GM12878 (cell line): Measurements from ENCODE around the gene PSTPIP2. TPM values are rescaled to one million over a fixed set of nuclear protein-coding genes. Genes with fewer than 3 reads are reported as not detected.
A peak's percentile ranks its signal among the peaks of the same experiment; 100 is the strongest.

Source experiments
- ATAC-seq: fragments of 200-7000 bp; cut with Tn5 transposase; 3 replicates; pipeline ENCODE4 v1.9.1; 2020; ENCODE audit warnings: mild to moderate bottlenecking, moderate library complexity
- BruUV-seq: library from RNA; stranded (reverse); fragments of 400-500 nt; replicated peaks from 2 replicates; lab custom pipeline; 2021; lab: Mats Ljungman, UMichigan
- CTCF ChIA-PET: fragments of 300-600 bp; sonication (Branson Sonifier 250); formaldehyde crosslinking; extraction: SDS; loops from one replicate; lab custom pipeline; 2021; ENCODE audit warnings: inconsistent platforms; lab: Yijun Ruan, JAX
- POLR2A ChIA-PET: fragments of 350-600 bp; formaldehyde crosslinking; extraction: SDS; loops from one replicate; lab custom pipeline; 2021; ENCODE audit warnings: inconsistent platforms; lab: Charles Lee
- RAD21 ChIA-PET: fragments of 300-600 bp; sonication (Branson Sonifier 250); formaldehyde crosslinking; loops from one replicate; lab custom pipeline; 2023; ENCODE audit warnings: antibody characterized with exemption; ENCODE audit not compliant: unreplicated experiment; lab: Charles Lee
- SMC1A ChIA-PET: fragments of 300-600 bp; sonication (Branson Sonifier 250); formaldehyde crosslinking; loops from one replicate; lab custom pipeline; 2023; ENCODE audit not compliant: unreplicated experiment, uncharacterized antibody; lab: Charles Lee
- DNase-seq: peaks from one replicate; pipeline ENCODE4 v3.0.0-alpha.2; 2011; ENCODE audit warnings: low read depth, low spot score
- FAIRE-seq: peaks from 3 replicates; lab custom pipeline; 2011; peaks lifted over from hg19 to GRCh38; lab: Jason Lieb, UNC
- H2AFZ ChIP-seq: 2 replicates; pipeline ENCODE4 v1.6.0; 2011; ENCODE audit warnings: low read depth, low read length, control low read depth; ENCODE audit not compliant: control insufficient read depth
- H3K27ac ChIP-seq: 2 replicates; pipeline ENCODE4 v1.5.1; 2011; ENCODE audit warnings: control low read depth; ENCODE audit not compliant: control insufficient read depth, insufficient read depth
- H3K27me3 ChIP-seq, 2 experiments: replicated peaks in 1 of 2; 2 replicates each; pipeline versions ENCODE4 v1.6.0 to v1.6.1; 2011; ENCODE audit warnings: low read length in 1 of 2; ENCODE audit not compliant: control insufficient read depth in 2 of 2, insufficient read depth in 2 of 2
- H3K36me3 ChIP-seq, 2 experiments: 2 replicates each; pipeline ENCODE4 v1.5.1; 2011; ENCODE audit warnings: low read length in 1 of 2; ENCODE audit not compliant: control insufficient read depth in 2 of 2, insufficient read depth in 2 of 2
- H3K4me1 ChIP-seq: 2 replicates; pipeline ENCODE4 v1.6.1; 2011; ENCODE audit warnings: mild to moderate bottlenecking, low read length, moderate library complexity, mixed read lengths; ENCODE audit not compliant: control insufficient read depth, insufficient read depth
- H3K4me2 ChIP-seq: 2 replicates; pipeline ENCODE4 v1.6.0; 2011; ENCODE audit warnings: control low read depth; ENCODE audit not compliant: control insufficient read depth, insufficient read depth
- H3K4me3 ChIP-seq: fragments of 200-600 bp; sonication (generic); 2 replicates; pipeline ENCODE4 v1.5.1; 2016
- H3K79me2 ChIP-seq: 2 replicates; pipeline ENCODE4 v1.6.0; 2011; ENCODE audit warnings: low read length; ENCODE audit not compliant: control insufficient read depth, insufficient read depth
- H3K9ac ChIP-seq: 2 replicates; pipeline ENCODE4 v1.8.0; 2011; ENCODE audit warnings: low read length, control low read depth, mixed read lengths; ENCODE audit not compliant: control insufficient read depth, insufficient read depth
- H3K9me3 ChIP-seq: replicated peaks from 3 replicates; pipeline ENCODE4 v1.5.1; 2011; ENCODE audit warnings: mild to moderate bottlenecking, low read length; ENCODE audit not compliant: control insufficient read depth, insufficient read depth
- H4K20me1 ChIP-seq: 2 replicates; pipeline ENCODE4 v1.6.0; 2011; ENCODE audit not compliant: control insufficient read depth, insufficient read depth
- CEBPB ChIP-seq, 2 experiments: fragments of 150-350 bp in 1 of 2; IDR thresholded peaks; 2 replicates each; pipeline ENCODE4 v1.6.1; 2012 to 2014; ENCODE audit warnings: low read depth in 2 of 2, low read length in 2 of 2, borderline replicate concordance in 1 of 2, inconsistent platforms in 1 of 2
- CHD4 ChIP-seq: fragments of 200-600 bp; sonication (generic); IDR thresholded peaks from 2 replicates; pipeline ENCODE4 v1.6.1; 2016; ENCODE audit warnings: mild to moderate bottlenecking
- EZH2 ChIP-seq: IDR thresholded peaks from 2 replicates; pipeline ENCODE4 v1.6.1; 2012; ENCODE audit warnings: low read depth, mild to moderate bottlenecking, control low read depth, inconsistent platforms, low read length, borderline replicate concordance; ENCODE audit not compliant: control insufficient read depth
- FOXK2 ChIP-seq: fragments of 450-650 bp; IDR thresholded peaks from 2 replicates; pipeline ENCODE4 v1.6.1; 2017; ENCODE audit warnings: mild to moderate bottlenecking, moderate library complexity
- HDAC2 ChIP-seq: fragments of 200-600 bp; sonication (generic); IDR thresholded peaks from 2 replicates; pipeline ENCODE4 v1.6.1; 2017
- HDGF ChIP-seq: fragments of 450-650 bp; IDR thresholded peaks from 2 replicates; pipeline ENCODE4 v1.6.1; 2016; ENCODE audit warnings: antibody characterized with exemption
- IKZF2 ChIP-seq, 2 experiments: fragments of 450-650 bp; IDR thresholded peaks; 2 replicates each; pipeline ENCODE4 v1.6.1; 2017; ENCODE audit warnings: mild to moderate bottlenecking in 2 of 2, moderate library complexity in 2 of 2
- IRF3 ChIP-seq: fragments of 450-650 bp; IDR thresholded peaks from 2 replicates; pipeline ENCODE4 v1.6.1; 2014; ENCODE audit warnings: mild to moderate bottlenecking
- POLR2AphosphoS5 ChIP-seq: IDR thresholded peaks from 2 replicates; pipeline ENCODE4 v1.6.1; 2011; ENCODE audit warnings: mild to moderate bottlenecking, low read length, inconsistent platforms
- POU2F2 ChIP-seq: IDR thresholded peaks from 3 replicates; pipeline ENCODE4 v1.6.1; 2011; ENCODE audit warnings: low read depth, mild to moderate bottlenecking, low read length, borderline replicate concordance
- RAD21 ChIP-seq: IDR thresholded peaks from 2 replicates; pipeline ENCODE4 v1.6.1; 2011; ENCODE audit warnings: mild to moderate bottlenecking, low read depth, low read length, moderate library complexity; ENCODE audit not compliant: insufficient read depth
- RFX5 ChIP-seq: IDR thresholded peaks from 2 replicates; pipeline ENCODE4 v1.6.1; 2011; ENCODE audit warnings: low read depth, low read length, improper control_type of control experiment
- SMC3 ChIP-seq: IDR thresholded peaks from 2 replicates; pipeline ENCODE4 v1.6.1; 2011; ENCODE audit warnings: low read length, improper control_type of control experiment, borderline replicate concordance
- USF1 ChIP-seq: IDR thresholded peaks from 2 replicates; pipeline ENCODE4 v1.6.1; 2011; ENCODE audit warnings: borderline replicate concordance, low read depth, mild to moderate bottlenecking, moderate library complexity, mixed read lengths, low read length; ENCODE audit not compliant: insufficient read depth; ENCODE audit errors: extremely low read length
- YBX1 ChIP-seq: fragments of 450-650 bp; IDR thresholded peaks from 2 replicates; pipeline ENCODE4 v1.6.1; 2016; ENCODE audit warnings: antibody characterized with exemption
- WGBS: methylation state at CpG from one replicate; pipeline ENCODE4 v1.1.6; 2016; ENCODE audit warnings: low lambda C conversion rate; ENCODE audit not compliant: insufficient replicate concordance, insufficient coverage; ENCODE audit errors: missing lambda C conversion rate; 5-methylcytosine and 5-hydroxymethylcytosine counted together
- in situ Hi-C: fragments of 300-500 bp; cut with MboI; formaldehyde crosslinking; loops from 9 replicates; pipeline ENCODE4 v1.14.3; 2018; ENCODE audit warnings: mixed read lengths
- intact Hi-C: fragments of 100-400 bp; cut with micrococcal nuclease; formaldehyde crosslinking; loops from one replicate; pipeline ENCODE4 v1.14.2; 2022; ENCODE audit not compliant: unreplicated experiment
- polyA plus RNA-seq, 11 experiments: library from polyadenylated mRNA; depleted of rRNA in 4 of 11; unstranded in 6 of 11; stranded (reverse) in 5 of 11; fragments of >200 nt; fragmentation: Nextera tagmentation in 4 of 11; fragmentation: Illumina TruSeq in 1 of 11; extraction: Ambion mirVana in 4 of 11; extraction: Trizol in 1 of 11; gene quantifications; 1 replicate in 1 of 11; 2 replicates in 10 of 11; pipeline versions ENCODE4 v1.2.1 to v1.2.3, GENCODE V29; 2011 to 2016; ENCODE audit warnings: inconsistent platforms in 2 of 11, missing spikeins in 2 of 11, low read depth in 1 of 11
- total RNA-seq, 4 experiments: library from RNA; depleted of rRNA in 3 of 4; stranded (reverse); fragments of >200 nt in 3 of 4; fragmentation: Illumina TruSeq in 1 of 4; extraction: Trizol in 1 of 4; gene quantifications; 2 replicates each; pipeline versions ENCODE4 v1.2.1 to v1.2.3, GENCODE V29; 2013 to 2021
- TF ChIP-seq, protein P1 (sequence below): fragments of 150-350 bp; IDR thresholded peaks from 2 replicates; pipeline ENCODE4 v1.6.1; 2014; ENCODE audit warnings: mild to moderate bottlenecking, low read depth, low read length

PSTPIP2 gene
- total and polyA plus RNA-seq, 10 of the 15 experiments (the other 5 are each of a cell fraction or from before 2014, with no cell fraction given): 0.69 to 38.4 (median 24.7) TPM

DNA sequence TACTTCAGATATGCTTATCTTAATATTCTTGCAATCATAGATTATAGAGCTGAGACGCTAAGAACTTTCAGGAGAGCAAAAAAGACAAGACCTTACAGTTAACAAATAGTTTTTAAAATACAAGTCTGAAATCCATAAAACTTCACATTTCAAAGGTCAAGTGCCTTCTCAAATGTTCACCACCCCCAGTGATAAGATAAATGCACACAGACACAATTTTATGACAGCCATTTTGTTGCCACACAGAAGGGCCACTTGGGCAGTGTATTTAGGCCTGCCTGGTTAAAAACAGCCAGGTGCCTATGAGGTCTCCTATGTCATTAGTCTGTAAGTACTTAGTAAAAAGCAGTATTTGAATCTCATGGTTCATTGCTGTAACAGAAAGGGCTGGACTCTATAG lies 8.1 kb upstream of the PSTPIP2 start:
- H3K27ac ChIP-seq: no peak overlapping the region
- FAIRE-seq (no peak), DNase-seq (no peak), ATAC-seq (no peak)
- BruUV-seq: no TSS peak
- H3K27me3 ChIP-seq: no peaks in the 10 kb centered on the region
- H3K9me3 ChIP-seq: no peaks in the 10 kb centered on the region
- 96% methylated on average over 1 of the region's 1 CpG for WGBS
- CTCF ChIA-PET: no interaction called here
- in situ Hi-C loops: loop anchor here (5.0 kb wide), 1 partner anchor 413 kb away; no protein-coding TSS in a partner anchor
- RAD21 ChIA-PET: no interaction called here
- no peaks in the 10 kb centered on the region for H3K79me2 ChIP-seq
- H3K4me2 ChIP-seq: no peak overlapping the region
- no peaks in the 10 kb centered on the region for H4K20me1 ChIP-seq
- TF ChIP-seq POLR2AphosphoS5 (0 out of 2 replicates have a peak, but pooled peaks have one; percentile 27), IRF3 (no peak), HDAC2 (no peak)
- TF ChIP-seq, all 136 proteins: peak for 1
- Histone ChIP-seq H3K36me3 (peaks cover 4 to 28% of the 10 kb centered on the region in 2 experiments), H3K9ac (no peak overlapping the region), H3K4me1 (no peaks in the 10 kb centered on the region), H3K4me3 (no peak overlapping the region), H2AFZ (no peak overlapping the region)
- ChIA-PET SMC1A (interaction anchor here (0.5 kb wide), 1 partner anchor 569 kb away, joined by 3 read pairs; no protein-coding TSS in a partner anchor), POLR2A (interaction anchor here (0.7 kb wide), 1 partner anchor 14 kb away, joined by 3 read pairs; no protein-coding TSS in a partner anchor)
- intact Hi-C loops: no loop called here

GRCh38 chr18:46079336-46079735 lies 7.3 kb upstream of the PSTPIP2 start:
- ATAC-seq (no peak), FAIRE-seq (no peak), DNase-seq (no peak)
- in situ Hi-C loops (loop anchor here (10.0 kb wide), 1 partner anchor 385 kb away; no protein-coding TSS in a partner anchor), intact Hi-C loops (no loop called here)
- Histone ChIP-seq H4K20me1 (no peaks in the 10 kb centered on the region), H3K4me2 (no peak overlapping the region), H3K79me2 (no peaks in the 10 kb centered on the region), H2AFZ (no peak overlapping the region), H3K36me3 (peaks cover 4 to 21% of the 10 kb centered on the region in 2 experiments), H3K4me1 (no peaks in the 10 kb centered on the region), H3K9ac (no peak overlapping the region), H3K4me3 (no peak overlapping the region), H3K27ac (no peak overlapping the region), H3K9me3 (no peaks in the 10 kb centered on the region), H3K27me3 (no peaks in the 10 kb centered on the region)
- CTCF ChIA-PET: no interaction called here
- RAD21 ChIA-PET: no interaction called here
- POLR2A ChIA-PET: interaction anchor here (0.7 kb wide), 1 partner anchor 13 kb away, joined by 3 read pairs; no protein-coding TSS in a partner anchor
- SMC1A ChIA-PET: no interaction called here
- BruUV-seq: no TSS peak
- TF ChIP-seq EZH2: no peak
- no peak for TF ChIP-seq HDGF
- TF ChIP-seq SMC3: no peak
- TF ChIP-seq FOXK2: no peak
- no peak for TF ChIP-seq CHD4
- no peak for TF ChIP-seq USF1
- TF ChIP-seq, protein P1, sequence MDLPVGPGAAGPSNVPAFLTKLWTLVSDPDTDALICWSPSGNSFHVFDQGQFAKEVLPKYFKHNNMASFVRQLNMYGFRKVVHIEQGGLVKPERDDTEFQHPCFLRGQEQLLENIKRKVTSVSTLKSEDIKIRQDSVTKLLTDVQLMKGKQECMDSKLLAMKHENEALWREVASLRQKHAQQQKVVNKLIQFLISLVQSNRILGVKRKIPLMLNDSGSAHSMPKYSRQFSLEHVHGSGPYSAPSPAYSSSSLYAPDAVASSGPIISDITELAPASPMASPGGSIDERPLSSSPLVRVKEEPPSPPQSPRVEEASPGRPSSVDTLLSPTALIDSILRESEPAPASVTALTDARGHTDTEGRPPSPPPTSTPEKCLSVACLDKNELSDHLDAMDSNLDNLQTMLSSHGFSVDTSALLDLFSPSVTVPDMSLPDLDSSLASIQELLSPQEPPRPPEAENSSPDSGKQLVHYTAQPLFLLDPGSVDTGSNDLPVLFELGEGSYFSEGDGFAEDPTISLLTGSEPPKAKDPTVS: no peak
- TF ChIP-seq RFX5: no peak
- no peak for TF ChIP-seq POU2F2
- no peak for TF ChIP-seq CEBPB (IDR thresholded peaks at IDR 0.05; ENCODE audit: borderline replicate concordance in 1 of 2, low read depth in 2 of 2, low read length in 2 of 2)
- no peak for TF ChIP-seq RAD21
- TF ChIP-seq YBX1: no peak
- no peak for TF ChIP-seq IKZF2 (IDR thresholded peaks at IDR 0.05)
